Retinal pigment epithelial cell (primary cell): ENCODE measurements around the gene S100A3.

Experiments
- DNase-seq: peaks from one replicate; pipeline ENCODE4 v3.0.0-alpha.2; 2010; ENCODE audit warnings: low read depth
- H3K4me3 ChIP-seq: 2 replicates; pipeline ENCODE4 v1.5.1; 2011; ENCODE audit warnings: mild to moderate bottlenecking, low read length, control low read depth, moderate library complexity
- TF ChIP-seq, protein P1 (sequence below): conservative IDR thresholded peaks from 2 replicates; pipeline ENCODE4 v1.5.1; 2011; ENCODE audit warnings: low read depth, low read length, control low read depth, inconsistent platforms

Gene S100A3

DNA sequence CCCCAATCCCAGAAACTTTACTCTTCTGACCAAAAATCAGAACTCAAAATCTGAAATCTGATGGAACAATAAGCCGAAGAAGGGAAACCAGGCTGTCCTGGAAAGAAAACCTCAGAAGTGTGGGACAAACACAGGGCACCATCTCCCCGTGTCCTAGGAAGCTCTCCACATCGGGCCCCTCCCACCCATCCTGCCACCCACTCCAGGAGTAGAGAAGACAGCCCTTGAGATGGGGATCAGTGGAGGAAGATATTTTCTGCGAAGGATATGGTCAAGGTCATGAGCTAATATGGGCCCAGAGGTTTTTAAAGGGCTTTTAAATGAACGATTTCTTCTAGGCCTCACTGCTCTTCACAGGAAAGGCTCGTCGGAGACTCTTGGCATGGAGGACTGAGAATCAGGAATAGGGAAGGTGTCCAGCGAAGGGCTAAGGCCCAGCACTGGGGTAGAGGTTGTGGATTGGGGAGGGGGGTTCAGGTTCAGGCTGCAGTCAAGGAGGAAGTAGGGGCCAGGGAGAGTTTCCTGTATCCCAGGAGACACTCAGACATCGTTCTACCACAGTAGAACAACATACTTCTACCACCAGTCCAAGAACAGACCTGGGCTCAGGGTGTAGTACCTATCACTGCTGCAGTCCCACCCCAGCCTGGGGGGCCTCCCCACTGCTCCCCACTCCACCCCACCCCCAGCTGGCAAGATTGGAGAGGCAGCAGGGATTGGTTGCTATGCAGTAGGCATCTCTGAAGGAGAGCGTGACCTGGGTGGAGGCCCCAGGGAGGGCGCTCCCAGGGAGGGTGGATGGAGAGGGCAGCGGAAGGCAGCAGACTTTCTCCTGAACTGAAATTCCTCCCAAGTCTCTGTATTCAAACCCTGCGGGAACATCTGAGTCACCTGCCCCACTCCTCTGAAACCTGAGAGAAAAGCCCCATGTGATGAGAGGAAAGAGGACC, 7.1 kb downstream of the S100A3 start:
- no peak for DNase-seq
- TF ChIP-seq, protein P1, sequence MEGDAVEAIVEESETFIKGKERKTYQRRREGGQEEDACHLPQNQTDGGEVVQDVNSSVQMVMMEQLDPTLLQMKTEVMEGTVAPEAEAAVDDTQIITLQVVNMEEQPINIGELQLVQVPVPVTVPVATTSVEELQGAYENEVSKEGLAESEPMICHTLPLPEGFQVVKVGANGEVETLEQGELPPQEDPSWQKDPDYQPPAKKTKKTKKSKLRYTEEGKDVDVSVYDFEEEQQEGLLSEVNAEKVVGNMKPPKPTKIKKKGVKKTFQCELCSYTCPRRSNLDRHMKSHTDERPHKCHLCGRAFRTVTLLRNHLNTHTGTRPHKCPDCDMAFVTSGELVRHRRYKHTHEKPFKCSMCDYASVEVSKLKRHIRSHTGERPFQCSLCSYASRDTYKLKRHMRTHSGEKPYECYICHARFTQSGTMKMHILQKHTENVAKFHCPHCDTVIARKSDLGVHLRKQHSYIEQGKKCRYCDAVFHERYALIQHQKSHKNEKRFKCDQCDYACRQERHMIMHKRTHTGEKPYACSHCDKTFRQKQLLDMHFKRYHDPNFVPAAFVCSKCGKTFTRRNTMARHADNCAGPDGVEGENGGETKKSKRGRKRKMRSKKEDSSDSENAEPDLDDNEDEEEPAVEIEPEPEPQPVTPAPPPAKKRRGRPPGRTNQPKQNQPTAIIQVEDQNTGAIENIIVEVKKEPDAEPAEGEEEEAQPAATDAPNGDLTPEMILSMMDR: no peak
- H3K4me3 ChIP-seq: no peak overlapping the region

DNA sequence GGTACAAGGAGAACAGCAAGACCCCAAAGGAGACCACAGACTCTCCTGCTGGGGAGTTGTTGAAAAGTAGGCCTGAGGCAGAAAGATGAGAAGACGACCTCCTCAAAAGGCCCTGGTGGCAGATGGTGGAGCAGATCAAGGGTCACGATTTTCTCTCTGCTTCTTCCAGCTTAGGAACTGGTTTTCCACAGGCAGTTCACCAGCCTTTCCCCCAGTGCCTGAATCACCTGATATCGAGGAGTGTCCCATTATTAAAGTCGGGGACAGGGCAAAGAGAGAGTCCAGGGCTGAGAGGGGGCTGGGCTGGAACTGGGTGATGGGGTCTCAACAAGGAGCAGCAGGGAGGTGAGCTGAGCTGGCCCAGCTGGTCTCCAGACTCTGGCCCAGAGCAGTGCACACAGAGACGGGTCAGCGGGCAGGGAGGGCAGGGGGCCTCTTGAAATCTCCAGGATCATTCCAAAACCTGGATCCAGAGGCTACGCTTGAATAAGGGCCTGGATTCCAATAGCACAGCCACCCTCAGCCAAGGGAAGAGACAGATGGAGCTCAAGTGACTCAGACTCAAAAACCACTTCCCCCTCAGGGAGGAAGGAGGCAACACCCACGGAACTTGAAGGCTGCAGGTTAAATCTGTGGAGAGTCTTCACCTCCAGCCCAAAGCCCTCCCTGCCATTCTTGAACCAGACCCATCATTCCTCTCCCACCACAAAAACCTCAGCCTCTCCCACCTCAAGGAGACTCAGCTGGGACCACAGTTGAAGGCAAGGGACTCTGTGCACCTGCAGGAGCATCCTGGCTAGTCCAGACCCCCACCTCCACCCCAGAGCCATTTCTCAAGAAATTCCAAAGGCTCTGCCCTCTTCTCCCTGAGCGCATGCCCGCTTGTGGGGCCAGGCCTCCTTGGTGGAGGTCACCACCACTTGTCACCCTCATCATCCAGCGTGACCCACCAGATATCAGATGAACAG, 8.4 kb downstream of the S100A3 start, which contains the start of gene S100A5:
TSS of gene S100A5 (minus strand) at position 541 of the 968 bp plus-strand sequence. CDS start 743 bp downstream, outside the sequence.
- H3K4me3 ChIP-seq: no peak within 1 kb of the TSS
- TF ChIP-seq, protein P1: no peak
- no peak for DNase-seq

DNA sequence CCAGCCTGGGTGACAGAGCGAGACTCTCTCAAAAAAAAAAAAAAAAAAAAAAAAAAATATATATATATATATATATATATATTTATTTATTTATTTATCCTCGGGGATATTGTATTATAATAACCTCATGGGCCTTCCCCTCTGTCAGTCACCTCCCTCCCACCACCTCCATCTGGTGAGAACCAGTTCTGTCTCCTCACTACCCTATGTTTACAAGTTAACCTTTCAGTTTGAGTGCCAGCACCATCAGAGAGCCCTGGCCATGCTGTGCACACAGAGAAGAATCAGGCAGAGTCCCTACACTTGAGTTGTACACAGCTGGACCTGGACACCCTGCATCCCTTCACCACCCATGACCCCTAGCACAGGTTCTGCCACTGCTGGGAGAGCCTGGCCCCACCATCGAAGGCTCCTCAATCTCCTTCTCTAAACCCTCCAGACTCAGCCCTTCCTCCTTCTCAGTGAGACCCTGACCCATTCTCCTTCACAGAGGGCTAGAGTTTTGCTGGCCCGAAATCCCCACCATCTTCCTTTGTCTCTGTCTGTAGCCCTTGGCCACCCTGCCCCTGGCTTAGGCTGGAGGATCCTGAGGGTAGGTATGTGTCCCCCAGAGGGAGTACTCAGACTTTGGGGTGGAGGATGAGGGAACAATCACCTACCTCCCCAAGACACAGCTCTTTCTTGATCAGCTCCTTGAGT, 9.5 kb downstream of the S100A3 start:
- TF ChIP-seq, protein P1: no peak
- no peak for DNase-seq
- H3K4me3 ChIP-seq: no peak overlapping the region

DNA sequence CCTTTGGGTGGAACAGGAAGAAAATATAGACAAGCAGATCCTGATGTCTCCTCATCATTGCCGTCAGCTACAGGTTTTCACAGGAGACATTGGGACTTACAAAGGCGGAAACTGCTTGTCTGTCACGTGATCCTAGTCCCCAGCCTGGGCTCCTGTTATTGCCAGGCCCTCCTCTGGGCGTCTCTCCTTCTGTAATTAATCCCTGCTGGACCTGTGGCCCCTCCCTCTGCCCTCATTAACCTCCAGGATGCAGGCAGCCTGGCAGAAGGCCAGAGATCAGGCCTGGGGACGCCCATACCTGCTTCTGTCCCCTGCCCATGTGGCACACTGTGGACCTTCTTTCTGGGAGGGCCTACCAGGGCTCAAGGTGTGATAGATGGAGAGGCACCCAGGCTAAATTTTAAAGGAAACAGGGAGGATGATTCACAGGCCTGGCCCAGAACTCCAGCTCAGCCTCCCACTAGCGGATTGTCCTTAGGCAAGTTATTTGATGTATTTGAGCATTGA, 10.7 kb downstream of the S100A3 start:
- TF ChIP-seq, protein P1: no peak
- DNase-seq: no peak
- no peak overlapping the region for H3K4me3 ChIP-seq

DNA sequence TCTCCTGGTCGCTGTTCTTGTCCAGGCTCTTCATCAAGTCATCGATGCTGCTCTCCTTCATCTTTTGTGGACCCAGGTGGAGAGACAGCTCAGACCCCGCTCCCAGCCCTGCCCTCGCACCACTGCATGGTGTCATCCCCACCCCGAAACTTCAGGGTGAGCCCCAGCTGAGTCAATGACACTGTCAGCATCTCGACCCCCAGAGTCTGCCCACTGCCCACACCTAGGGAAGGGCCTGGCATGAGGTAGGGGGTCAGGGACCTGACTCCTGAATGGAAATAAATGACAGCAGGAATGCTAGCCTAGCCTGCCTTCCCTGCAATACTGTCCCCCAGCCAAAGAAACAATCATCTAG, 11.7 kb downstream of the S100A3 start:
- DNase-seq: no peak
- TF ChIP-seq, protein P1: no peak
- no peak overlapping the region for H3K4me3 ChIP-seq

DNA sequence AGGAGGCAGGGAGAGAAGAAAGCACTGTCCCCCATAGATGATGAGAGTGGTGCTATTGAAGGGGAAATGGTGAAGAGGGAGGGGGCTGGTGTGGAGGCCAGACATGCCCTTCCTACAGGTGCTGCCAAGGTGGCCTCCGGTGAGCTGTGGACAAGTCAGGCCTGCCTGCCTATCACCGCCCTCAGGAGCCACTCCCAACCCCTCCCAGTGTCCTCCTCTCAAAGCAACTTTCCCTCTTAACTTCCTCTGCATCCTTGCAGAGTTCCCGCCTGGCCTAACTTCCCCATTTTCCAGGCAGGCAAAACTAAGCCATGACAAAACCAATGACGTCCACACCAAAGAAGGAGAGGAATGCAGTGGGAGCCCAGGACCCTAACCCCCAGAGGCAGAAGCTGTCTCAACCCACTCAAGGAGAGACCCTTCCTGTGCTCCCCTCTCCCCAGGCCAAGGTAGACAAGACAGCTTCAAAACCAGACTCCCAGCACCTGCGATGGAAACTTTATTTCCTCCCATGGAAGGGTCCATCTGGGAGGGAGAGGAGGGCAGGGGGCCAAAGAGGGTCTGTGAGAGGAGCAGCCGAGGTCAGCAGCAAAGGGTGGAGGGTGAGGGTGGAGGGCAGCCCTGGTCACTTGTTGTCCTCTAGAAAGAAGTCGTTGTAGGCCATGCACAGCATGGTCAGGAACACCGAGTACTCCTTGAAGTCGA, 12.2 kb downstream of the S100A3 start:
- no peak for DNase-seq
- H3K4me3 ChIP-seq: peak overlapping the region; percentile 81
- TF ChIP-seq, protein P1: no peak
